ENCODE results near the gene NR2F2. TPM values are rescaled to one million over a fixed set of nuclear protein-coding genes. Genes with fewer than 3 reads are reported as not detected.

Gene NR2F2
- total and polyA plus RNA-seq, 2 of the 13 experiments (the other 11 are each of a cell fraction or from before 2014, with no cell fraction given), result 3.5 to 4.7 TPM

GRCh38 chr15:96326328-96327154, 4.0 kb upstream of the NR2F2 start (continued):
- TF ChIP-seq ZNF687 (CRISPR knock-in tag; IDR thresholded peaks at IDR 0.05) (peak; percentile 70), CREBL2 (CRISPR knock-in tag; IDR thresholded peaks at IDR 0.05; ENCODE audit: borderline replicate concordance) (no peak), ZNF550 (CRISPR knock-in tag; IDR thresholded peaks at IDR 0.05; ENCODE audit: borderline replicate concordance) (no peak), ZNF790 (CRISPR knock-in tag; IDR thresholded peaks at IDR 0.05; ENCODE audit: borderline replicate concordance) (no peak), SATB2 (CRISPR knock-in tag; IDR thresholded peaks at IDR 0.05) (no peak), ZSCAN5A (CRISPR knock-in tag; IDR thresholded peaks at IDR 0.05; ENCODE audit: borderline replicate concordance) (no peak), TEAD3 (CRISPR knock-in tag; optimal IDR thresholded peaks at IDR 0.05; ENCODE audit: borderline replicate concordance) (peak; percentile 22), UBTF (CRISPR knock-in tag; IDR thresholded peaks at IDR 0.05) (peak; percentile 70; the same call in 1 of the 2 replicates), KAT7 (CRISPR knock-in tag; IDR thresholded peaks at IDR 0.05; ENCODE audit: borderline replicate concordance) (peak; percentile 62; the same call in 1 of the 2 replicates), SIN3B (IDR thresholded peaks at IDR 0.05; ENCODE audit: low read length) (no peak), PCBP2 (optimal IDR thresholded peaks at IDR 0.05; ENCODE audit: low read depth, low read length, poor library complexity, severe bottlenecking) (no peak), ZNF33A (CRISPR knock-in tag; IDR thresholded peaks at IDR 0.05; ENCODE audit: borderline replicate concordance) (no peak), LBX2 (CRISPR knock-in tag; IDR thresholded peaks at IDR 0.05; ENCODE audit: borderline replicate concordance) (no peak), SALL1 (CRISPR knock-in tag; IDR thresholded peaks at IDR 0.05) (peak; percentile 73), HMGXB4 (CRISPR knock-in tag; IDR thresholded peaks at IDR 0.05; ENCODE audit: borderline replicate concordance in 1 of 2, low read depth in 1 of 2) (peak; percentile 8 to 67; a peak in 3 of 4 replicates), FLYWCH1 (CRISPR knock-in tag; IDR thresholded peaks at IDR 0.05) (no peak), KDM5A (IDR thresholded peaks at IDR 0.05; ENCODE audit: borderline replicate concordance, low read length) (0 out of 2 replicates have a peak, but pooled peaks have one; percentile 62)
